Measurements from ENCODE around the gene PAX1.

Gene PAX1

GRCh38 chr20:21703717-21704407 lies 1.6 kb upstream of the PAX1 start:
- no peak for DNase-seq

- DNase-seq, result no peak
These were observed 767 bp upstream of the PAX1 start for GRCh38 chr20:21704408-21705385.

GRCh38 chr20:21706261-21707195 lies 1.1 kb downstream of the PAX1 start:
- peak; percentile 15 for DNase-seq

- no peak for DNase-seq
These were observed 1.8 kb downstream of the PAX1 start for GRCh38 chr20:21707267-21707666.

- DNase-seq, result no peak
These were observed 2.7 kb downstream of the PAX1 start for GRCh38 chr20:21707999-21708737.

- no peak for DNase-seq
These were observed 3.5 kb downstream of the PAX1 start for GRCh38 chr20:21708738-21709534.

GRCh38 chr20:21709535-21709904 lies 4.1 kb downstream of the PAX1 start:
- no peak for DNase-seq

- DNase-seq, result no peak
These were observed 4.9 kb downstream of the PAX1 start for GRCh38 chr20:21710341-21710740.

- no peak for DNase-seq
These were observed 5.5 kb downstream of the PAX1 start for GRCh38 chr20:21710863-21711431.

- DNase-seq, result no peak
These were observed 7.1 kb downstream of the PAX1 start for GRCh38 chr20:21712443-21713059.

GRCh38 chr20:21713470-21713869 lies 8.0 kb downstream of the PAX1 start:
- no peak for DNase-seq

- DNase-seq, result no peak
These were observed 8.4 kb downstream of the PAX1 start for GRCh38 chr20:21713901-21714296.

GRCh38 chr20:21714297-21715192 lies 9.1 kb downstream of the PAX1 start:
- DNase-seq, result no peak

GRCh38 chr20:21715193-21715881 lies 9.9 kb downstream of the PAX1 start:
- DNase-seq, result no peak

GRCh38 chr20:21719592-21720214 lies 14.2 kb downstream of the PAX1 start:
- DNase-seq, result peak; percentile 66

- no peak for DNase-seq
These were observed 20.4 kb downstream of the PAX1 start for GRCh38 chr20:21725892-21726291.

GRCh38 chr20:21729316-21729715 lies 23.9 kb downstream of the PAX1 start:
- DNase-seq, result no peak

GRCh38 chr20:21739161-21739560 lies 33.7 kb downstream of the PAX1 start:
- no peak for DNase-seq

Measured in activated CD4-positive, alpha-beta T cell treated with anti-CD3 and anti-CD28 coated beads for 48 hours (primary cell).